ENCODE results near the gene PTCD3.

PTCD3 gene

GRCh38 chr2:86158286-86158685, 52.3 kb downstream of the PTCD3 start:
- H3K36me3 ChIP-seq (ENCODE audit: control insufficient read depth in 2 of 2, insufficient read depth in 1 of 2, low read length in 2 of 2): peaks cover 74 to 83% of the 10 kb centered on the region in 2 experiments
- H3K27ac ChIP-seq (ENCODE audit: extremely low read depth, low read depth, low read length): no peak overlapping the region
- ChIA-PET CTCF (interaction anchor here (0.6 to 1.8 kb wide), 5 partner anchors 70 to 638 kb away, joined by 3 to 8 read pairs (median 5); no protein-coding TSS in a partner anchor), POLR2A (interaction anchor here (0.5 to 0.6 kb wide), 2 partner anchors 33 to 710 kb away, joined by 3 to 4 read pairs; no protein-coding TSS in a partner anchor)
- H3K4me3 ChIP-seq (ENCODE audit: low read depth, low read length): no peak overlapping the region
- TF ChIP-seq ZNF701 (tag by site-specific recombination; IDR thresholded peaks at IDR 0.05) (no peak), ZNF768 (tag by site-specific recombination; IDR thresholded peaks at IDR 0.05) (no peak), ZNF660 (tag by site-specific recombination; IDR thresholded peaks at IDR 0.05) (no peak)
- H3K4me1 ChIP-seq (ENCODE audit: control insufficient read depth, insufficient read depth, low read length): no peaks in the 10 kb centered on the region
- H3K9me3 ChIP-seq (ENCODE audit: control insufficient read depth, insufficient read depth, low read depth, low read length): no peaks in the 10 kb centered on the region

- ChIA-PET CTCF (interaction anchor here (0.6 to 0.7 kb wide), 2 partner anchors 138 to 213 kb away, joined by 3 read pairs; no protein-coding TSS in a partner anchor), POLR2A (interaction anchor here (0.6 kb wide), 1 partner anchor 59 kb away, joined by 4 read pairs; no protein-coding TSS in a partner anchor)
- TF ChIP-seq TCF7L2 (IDR thresholded peaks at IDR 0.05; ENCODE audit: borderline replicate concordance, low read depth, low read length): no peak
- TF ChIP-seq ZNF670 (tag by site-specific recombination; IDR thresholded peaks at IDR 0.05; ENCODE audit: low read depth): no peak
- TF ChIP-seq ZNF48 (tag by site-specific recombination; IDR thresholded peaks at IDR 0.05): no peak
- no peak for TF ChIP-seq TRIM28 (IDR thresholded peaks at IDR 0.05; ENCODE audit: borderline replicate concordance, low read length)
- TF ChIP-seq SP2 (tag by site-specific recombination; IDR thresholded peaks at IDR 0.05): no peak
- no peak for TF ChIP-seq KLF10 (tag by site-specific recombination; IDR thresholded peaks at IDR 0.05)
- no peak for TF ChIP-seq ZNF677 (tag by site-specific recombination; IDR thresholded peaks at IDR 0.05)
- Histone ChIP-seq H3K4me3 (ENCODE audit: low read depth, low read length) (no peak overlapping the region), H3K27ac (ENCODE audit: extremely low read depth, low read depth, low read length) (no peak overlapping the region), H3K9me3 (ENCODE audit: control insufficient read depth, insufficient read depth, low read depth, low read length) (no peaks in the 10 kb centered on the region), H3K4me1 (ENCODE audit: control insufficient read depth, insufficient read depth, low read length) (no peaks in the 10 kb centered on the region), H3K36me3 (ENCODE audit: control insufficient read depth in 2 of 2, insufficient read depth in 1 of 2, low read length in 2 of 2) (peaks cover 77 to 88% of the 10 kb centered on the region in 2 experiments)
Observed at GRCh38 chr2:86160156-86160952, 54.3 kb downstream of the PTCD3 start.

GRCh38 chr2:86170449-86170848, 64.4 kb downstream of the PTCD3 start:
- Histone ChIP-seq H3K4me3 (ENCODE audit: low read depth, low read length) (no peak overlapping the region), H3K27ac (ENCODE audit: extremely low read depth, low read depth, low read length) (no peak overlapping the region), H3K36me3 (ENCODE audit: control insufficient read depth in 2 of 2, insufficient read depth in 1 of 2, low read length in 2 of 2) (peaks cover 62 to 74% of the 10 kb centered on the region in 2 experiments), H3K9me3 (ENCODE audit: control insufficient read depth, insufficient read depth, low read depth, low read length) (no peaks in the 10 kb centered on the region), H3K4me1 (ENCODE audit: control insufficient read depth, insufficient read depth, low read length) (peaks cover under 1% of the 10 kb centered on the region; the same call in 1 of the 2 replicates)
- CTCF ChIA-PET: interaction anchor here (0.5 kb wide), 1 partner anchor 52 kb away, joined by 3 read pairs; no protein-coding TSS in a partner anchor
- TF ChIP-seq ZNF558 (tag by site-specific recombination; IDR thresholded peaks at IDR 0.05): no peak
- TF ChIP-seq ZNF701 (tag by site-specific recombination; IDR thresholded peaks at IDR 0.05): no peak
- no peak for TF ChIP-seq ZNF266 (tag by site-specific recombination; IDR thresholded peaks at IDR 0.05; ENCODE audit: low read depth)
- POLR2A ChIA-PET: no interaction called here

- Histone ChIP-seq H3K4me3 (ENCODE audit: low read depth, low read length) (no peak overlapping the region), H3K9me3 (ENCODE audit: control insufficient read depth, insufficient read depth, low read depth, low read length) (no peaks in the 10 kb centered on the region), H3K4me1 (ENCODE audit: control insufficient read depth, insufficient read depth, low read length) (peaks cover 9% of the 10 kb centered on the region), H3K36me3 (ENCODE audit: control insufficient read depth in 2 of 2, insufficient read depth in 1 of 2, low read length in 2 of 2) (peaks cover 57 to 73% of the 10 kb centered on the region in 2 experiments), H3K27ac (ENCODE audit: extremely low read depth, low read depth, low read length) (no peak overlapping the region)
- TF ChIP-seq ZNF274 (IDR thresholded peaks at IDR 0.05; ENCODE audit: low read length): no peak
- no peak for TF ChIP-seq ZNF274 (tag by site-specific recombination; IDR thresholded peaks at IDR 0.05; ENCODE audit: borderline replicate concordance)
- TF ChIP-seq, protein P1, sequence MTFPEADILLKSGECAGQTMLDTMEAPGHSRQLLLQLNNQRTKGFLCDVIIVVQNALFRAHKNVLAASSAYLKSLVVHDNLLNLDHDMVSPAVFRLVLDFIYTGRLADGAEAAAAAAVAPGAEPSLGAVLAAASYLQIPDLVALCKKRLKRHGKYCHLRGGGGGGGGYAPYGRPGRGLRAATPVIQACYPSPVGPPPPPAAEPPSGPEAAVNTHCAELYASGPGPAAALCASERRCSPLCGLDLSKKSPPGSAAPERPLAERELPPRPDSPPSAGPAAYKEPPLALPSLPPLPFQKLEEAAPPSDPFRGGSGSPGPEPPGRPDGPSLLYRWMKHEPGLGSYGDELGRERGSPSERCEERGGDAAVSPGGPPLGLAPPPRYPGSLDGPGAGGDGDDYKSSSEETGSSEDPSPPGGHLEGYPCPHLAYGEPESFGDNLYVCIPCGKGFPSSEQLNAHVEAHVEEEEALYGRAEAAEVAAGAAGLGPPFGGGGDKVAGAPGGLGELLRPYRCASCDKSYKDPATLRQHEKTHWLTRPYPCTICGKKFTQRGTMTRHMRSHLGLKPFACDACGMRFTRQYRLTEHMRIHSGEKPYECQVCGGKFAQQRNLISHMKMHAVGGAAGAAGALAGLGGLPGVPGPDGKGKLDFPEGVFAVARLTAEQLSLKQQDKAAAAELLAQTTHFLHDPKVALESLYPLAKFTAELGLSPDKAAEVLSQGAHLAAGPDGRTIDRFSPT (tag by site-specific recombination; IDR thresholded peaks at IDR 0.05): no peak
- no peak for TF ChIP-seq ZBTB49 (tag by site-specific recombination; IDR thresholded peaks at IDR 0.05; ENCODE audit: low read depth)
- TF ChIP-seq, protein P2, sequence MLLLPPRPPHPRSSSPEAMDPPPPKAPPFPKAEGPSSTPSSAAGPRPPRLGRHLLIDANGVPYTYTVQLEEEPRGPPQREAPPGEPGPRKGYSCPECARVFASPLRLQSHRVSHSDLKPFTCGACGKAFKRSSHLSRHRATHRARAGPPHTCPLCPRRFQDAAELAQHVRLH (tag by site-specific recombination; IDR thresholded peaks at IDR 0.05): no peak
- TF ChIP-seq ZNF747 (tag by site-specific recombination; IDR thresholded peaks at IDR 0.05): no peak
- TF ChIP-seq BCL11B (tag by site-specific recombination; IDR thresholded peaks at IDR 0.05; ENCODE audit: low read depth): no peak
- no peak for TF ChIP-seq ZNF175 (tag by site-specific recombination; IDR thresholded peaks at IDR 0.05)
- POLR2A ChIA-PET: no interaction called here
- CTCF ChIA-PET: no interaction called here
Observed at GRCh38 chr2:86171295-86171694, 65.3 kb downstream of the PTCD3 start.

All from HEK293 (cell line).